Hematopoietic multipotent progenitor cell treated with erythropoietin and hydrocortisone succinate and interleukin-3 and kit ligand, for 15 days (in vitro differentiated cells): ENCODE data around the gene ACOXL.
"Not testable (repeated sequence)": the region's sequence is repeated elsewhere in the genome, so short reads cannot be mapped to it uniquely, and the experiment has no call there.

Experiments
- DNase-seq: peaks from one replicate; pipeline ENCODE4 v3.0.0-alpha.2; 2015; ENCODE audit warnings: low spot score

ACOXL gene

DNA sequence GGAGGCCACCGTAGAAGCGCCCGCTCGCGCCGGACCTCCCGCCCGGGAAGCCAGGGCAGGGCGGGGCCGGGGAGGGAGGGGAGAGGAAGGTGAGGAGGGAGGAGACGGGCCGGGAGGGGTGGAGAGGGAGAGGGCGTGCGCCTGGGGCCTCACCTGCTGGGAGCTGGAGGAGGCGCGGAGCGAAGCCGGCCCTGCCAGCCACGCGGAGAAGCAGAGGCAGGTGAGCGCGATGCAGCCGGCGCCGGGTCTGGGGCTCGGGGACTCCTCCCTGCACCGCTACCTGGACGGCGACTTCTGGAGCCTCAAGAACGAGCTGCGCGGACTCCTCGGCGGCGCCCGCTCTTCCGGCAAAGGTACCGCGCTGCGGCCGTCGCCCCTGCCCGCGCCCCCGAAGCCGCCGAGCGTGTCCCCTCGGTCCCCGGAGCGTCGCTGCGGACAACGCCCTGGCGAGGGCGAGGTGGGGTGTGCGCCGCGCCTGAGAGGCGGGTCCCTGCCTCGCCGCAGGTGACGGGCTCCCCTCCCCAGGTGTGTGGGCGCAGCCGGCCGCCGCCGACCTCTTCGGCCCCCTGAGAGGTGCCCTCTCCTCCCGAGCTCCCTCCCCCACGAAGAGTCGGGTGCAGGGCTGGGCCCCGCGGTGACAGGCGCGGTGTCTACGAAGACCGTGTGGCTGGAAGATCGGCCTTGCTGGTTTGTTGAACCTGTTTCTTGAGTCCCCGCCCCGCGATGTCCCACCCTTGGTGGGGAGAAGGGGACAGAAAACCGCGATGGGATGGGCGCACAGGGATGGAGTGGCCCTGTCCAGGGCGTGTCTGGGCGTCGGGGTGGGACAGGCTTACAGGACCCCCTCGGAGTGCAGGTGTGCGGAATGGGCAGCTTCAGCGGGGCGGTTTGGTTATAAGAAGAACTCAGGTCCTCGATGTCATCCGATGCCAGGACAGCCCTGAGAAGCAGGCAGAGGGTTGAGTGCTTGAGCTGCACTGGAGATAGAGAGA is at the start of gene ACOXL:
ACOXL (plus strand) TSS at position 152 of the 992 bp plus-strand sequence. CDS start 35,817 bp downstream, outside the sequence.
- no peak for DNase-seq

DNA sequence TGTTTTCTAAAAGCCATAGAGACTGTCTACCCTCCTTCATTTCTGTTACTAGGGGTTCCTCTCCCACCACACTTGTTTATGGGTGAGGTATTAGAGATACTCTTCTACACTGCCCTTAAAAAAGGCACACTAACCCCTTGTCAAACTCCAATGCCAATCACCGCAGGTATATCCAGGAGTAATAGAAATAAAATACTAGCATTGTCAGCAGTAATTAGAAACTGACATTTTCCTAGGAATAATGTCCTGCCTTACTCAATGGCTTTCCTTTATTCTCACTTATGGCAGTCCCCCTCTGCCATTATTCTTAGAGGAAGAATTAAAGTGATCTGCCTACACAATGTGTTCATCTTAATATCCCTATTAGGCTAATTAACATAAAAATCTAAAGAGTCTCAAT is 49.5 kb upstream of the ACOXL start:
- DNase-seq, result no peak

DNA sequence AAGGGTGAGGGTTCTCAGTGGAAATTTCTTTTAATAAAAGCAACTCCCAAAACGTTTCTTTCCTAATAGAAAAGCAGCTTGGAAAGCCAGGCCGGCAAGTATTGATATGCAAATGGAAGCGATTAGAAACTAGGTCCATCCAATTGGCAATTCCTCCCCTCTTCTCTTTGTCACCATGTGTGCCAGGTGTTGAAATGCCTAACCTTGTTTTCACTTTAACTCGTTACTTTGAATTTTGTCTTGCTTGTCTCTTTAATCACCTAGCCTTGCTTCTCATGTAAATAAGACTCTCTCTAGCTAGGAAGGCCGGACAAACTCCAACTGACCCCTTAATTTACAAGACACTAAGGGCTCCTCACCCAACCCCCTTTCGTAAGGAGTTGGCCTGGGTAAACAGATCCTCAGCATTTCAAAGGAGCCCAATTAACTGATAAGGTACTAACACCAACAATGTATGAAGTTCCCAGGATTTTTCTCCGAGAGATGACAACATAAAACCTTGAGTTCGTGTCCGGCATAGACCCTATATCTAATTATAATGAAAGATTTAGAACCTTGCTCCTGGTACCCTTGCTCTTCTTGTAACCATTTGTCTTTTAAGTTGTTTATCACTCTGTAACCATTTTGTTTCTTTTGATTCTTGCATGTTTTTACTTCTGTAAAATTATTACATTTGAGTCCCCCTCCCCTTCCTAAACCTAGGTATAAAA is 44.4 kb upstream of the ACOXL start:
- DNase-seq, result not testable (repeated sequence)

DNA sequence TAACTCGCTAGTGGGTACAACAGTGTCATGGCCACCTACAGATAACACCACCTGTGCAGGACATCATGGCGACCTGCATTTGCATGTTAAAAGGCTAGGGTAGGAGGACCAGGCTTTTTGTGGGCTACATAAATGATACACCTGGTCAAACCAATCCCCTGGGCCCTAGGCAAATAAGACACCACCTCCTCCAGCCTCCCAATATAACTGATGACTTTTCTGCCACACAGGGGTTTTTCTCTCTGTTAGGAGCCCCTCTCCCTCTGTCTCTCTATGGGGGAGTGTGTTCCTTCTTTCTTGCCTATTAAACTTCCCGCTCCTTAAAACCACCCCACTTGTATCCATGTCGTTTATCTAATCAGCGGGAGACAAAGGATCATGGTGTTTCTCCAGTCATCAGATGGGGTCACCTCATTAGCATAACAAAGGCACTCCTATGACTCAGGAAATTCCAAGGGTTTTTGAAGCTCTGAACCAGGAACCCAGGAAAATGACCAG is 43.7 kb upstream of the ACOXL start:
- no peak for DNase-seq

DNA sequence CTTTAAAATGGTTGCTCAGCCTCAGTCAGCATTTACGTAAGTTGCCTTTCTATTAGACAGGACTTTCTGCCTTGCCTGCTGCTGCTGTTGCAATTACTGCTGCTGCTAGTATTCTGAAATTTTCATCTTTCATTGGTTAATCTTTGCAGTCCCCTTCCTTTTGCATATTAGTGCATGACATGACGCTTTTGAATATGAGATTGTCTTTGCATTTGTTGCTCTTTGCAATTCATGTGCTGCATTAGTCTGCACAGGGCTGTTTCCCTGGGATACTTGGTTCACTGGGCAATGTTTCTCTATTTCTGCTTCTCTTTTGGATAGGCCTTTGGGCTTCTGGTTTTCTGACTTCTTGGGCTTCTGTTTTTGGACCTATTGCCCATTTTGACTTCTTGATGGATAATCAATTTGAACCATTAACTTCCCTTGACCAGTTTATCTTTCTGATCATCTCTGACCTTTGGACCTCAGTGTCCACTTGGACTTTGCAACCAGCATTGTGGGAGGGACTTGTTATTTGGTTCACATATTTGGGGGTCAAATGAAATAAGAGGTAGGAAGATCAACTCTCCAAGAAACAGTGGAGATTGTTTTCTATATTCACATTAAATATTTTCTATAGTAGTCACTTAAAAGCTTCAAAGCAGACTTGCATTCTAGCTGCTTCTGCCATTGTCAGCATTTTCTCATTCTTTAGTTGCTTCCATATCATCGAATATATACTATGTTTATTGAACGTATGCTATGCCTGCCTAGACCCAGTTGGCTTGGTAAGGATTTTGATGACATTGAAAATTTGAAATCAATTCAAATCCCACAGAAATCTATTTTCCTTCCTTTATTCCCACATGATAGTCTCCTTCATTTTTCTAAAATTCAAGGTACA is 42.0 kb upstream of the ACOXL start:
- DNase-seq, result no peak

DNA sequence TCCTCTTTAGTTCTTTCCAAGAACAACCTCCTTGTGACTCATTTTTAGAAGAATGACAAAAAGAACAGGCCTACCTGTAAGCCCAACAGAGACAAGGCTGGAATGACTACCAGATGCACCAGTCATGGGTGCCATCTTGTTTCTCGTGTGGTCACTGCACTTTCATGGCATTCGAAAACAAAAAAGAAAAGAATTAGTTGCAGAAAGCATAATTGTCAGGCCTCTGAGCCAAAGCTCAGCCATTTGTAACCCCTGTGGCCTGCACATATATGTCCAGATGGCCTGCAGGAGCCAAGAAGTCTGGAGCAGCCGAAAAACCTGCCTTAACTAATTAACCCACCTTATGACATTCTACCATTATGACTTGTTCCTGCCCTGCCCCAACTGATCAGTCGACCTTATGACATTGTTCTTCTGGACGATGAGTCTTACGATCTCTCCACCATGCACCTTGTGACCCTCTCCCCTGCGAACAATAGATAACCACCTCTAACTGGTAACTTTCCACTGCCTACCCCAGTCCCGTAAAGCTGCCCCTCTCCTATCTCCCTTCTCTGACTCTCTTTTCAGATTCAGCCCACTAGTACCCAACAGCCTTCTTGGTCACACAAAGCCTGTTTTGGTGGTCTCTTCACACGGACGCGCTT is 40.6 kb upstream of the ACOXL start:
- no peak for DNase-seq

DNA sequence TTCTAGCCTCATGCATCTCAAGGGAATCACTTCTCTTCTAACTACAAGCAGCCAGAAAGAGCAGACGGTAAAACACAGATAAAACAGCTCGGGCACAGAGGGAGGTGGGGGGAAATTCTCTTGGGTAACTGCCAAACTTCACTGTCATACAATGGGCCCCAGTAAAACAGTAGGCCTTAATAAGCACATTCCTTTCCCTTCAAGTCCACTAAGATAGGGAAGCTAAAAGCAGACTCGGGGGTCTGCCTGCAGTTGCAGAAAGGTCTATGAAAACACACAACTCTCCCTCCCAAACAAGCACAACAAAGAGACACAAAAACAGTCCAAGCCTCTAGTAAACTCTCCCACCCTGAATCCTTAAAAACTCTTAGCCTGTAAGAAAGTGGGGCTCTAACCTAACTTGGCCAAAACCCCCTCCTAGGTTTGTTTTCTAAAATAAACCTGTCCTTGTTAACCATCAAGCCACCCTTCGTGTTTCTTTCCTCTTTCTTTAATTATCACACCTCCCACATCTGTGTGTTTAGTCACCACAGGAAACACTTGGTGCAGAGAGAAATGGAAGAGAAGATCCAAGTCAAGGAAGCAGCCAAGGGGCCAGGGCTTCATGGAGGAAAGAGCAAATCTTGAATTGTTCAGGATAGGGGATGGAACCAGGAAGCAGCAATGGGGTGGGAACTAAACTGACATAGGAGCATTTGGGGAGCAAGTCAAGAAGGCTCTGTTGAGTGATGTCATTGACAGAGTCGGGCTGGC is 37.1 kb upstream of the ACOXL start:
- peak; percentile 28 for DNase-seq

DNA sequence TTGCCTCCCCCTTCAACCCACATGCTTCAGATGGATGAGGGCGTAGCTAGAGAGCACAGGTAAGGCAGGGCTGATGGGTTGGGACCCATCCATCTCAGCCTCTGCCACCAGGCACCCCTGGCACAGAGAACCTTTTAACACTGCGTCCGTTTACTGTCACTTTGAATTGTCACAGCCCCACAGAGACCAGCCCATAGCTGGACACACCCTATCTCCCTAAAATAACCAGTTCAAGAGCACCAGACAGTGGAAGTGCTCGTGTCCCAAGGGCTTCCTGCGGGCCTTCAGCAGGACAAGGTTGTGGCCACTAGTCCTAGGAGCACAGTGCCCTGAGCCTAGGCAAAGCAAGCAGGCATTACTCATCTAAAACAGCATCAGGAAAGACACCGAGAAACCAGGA is 34.1 kb upstream of the ACOXL start:
- not testable (repeated sequence) for DNase-seq

DNA sequence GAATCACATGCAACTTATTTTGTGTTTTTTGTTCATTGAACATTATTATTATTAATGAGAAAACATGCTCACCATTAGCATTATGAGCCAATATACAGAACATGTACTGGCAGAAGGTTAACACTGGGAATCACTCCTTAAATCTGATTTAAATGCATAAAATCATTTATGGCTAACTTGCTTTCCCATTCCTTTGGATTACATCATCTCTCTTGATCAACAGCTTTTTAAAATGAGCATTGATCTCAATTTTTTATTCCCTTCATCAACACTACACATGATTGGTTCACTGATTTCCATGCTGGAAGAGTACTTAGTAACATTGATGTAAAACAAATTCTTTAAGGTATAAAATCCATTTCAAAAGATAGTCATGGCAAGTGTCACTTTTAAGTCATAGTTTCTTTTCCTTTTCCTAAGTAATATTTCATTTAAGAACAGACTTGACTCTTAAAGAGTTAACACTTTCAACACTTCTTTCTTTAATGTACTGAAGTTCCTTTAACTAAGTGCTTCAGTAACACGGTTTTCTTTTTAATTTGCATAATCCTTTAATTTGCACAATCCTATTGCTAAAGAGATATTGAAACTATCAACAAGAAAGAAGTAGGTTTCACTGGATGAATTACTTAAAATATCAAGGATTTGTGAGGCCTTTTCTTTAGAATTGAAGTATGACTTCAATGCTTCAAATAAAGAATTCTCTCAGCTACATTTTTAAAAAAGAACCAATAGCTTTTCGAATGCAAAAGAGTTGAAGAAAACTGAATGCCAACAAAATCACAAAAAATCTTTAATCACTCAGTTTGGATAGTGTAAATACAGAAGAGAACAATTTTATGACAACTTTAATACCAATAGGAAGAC is 29.6 kb upstream of the ACOXL start:
- DNase-seq, result no peak

DNA sequence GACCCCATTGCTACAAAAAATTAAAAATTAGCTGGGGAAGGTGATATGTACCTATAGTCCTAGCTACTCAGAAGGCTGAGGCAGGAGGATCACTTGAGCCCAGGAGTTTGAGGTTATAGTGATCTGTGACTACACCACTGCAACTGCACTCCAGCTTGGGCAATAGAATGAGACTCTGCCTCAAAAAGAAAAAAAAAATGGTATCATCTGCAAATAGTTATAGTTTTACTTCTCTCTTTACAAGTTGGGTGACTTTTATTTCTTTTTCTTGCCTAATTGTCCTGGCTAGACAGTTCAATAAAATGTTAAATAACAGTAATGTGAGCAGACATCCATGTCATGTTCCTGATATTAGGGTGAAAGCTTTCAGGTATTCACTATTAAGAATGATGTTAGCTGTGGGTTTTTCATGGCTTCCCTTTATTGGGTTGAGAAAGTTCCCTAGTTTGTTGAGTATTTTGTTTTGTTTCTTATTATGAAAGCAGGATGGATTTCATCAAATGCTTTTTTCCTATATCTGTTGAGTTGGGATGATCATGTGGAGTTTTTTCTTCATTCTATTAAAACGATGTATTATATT is 24.9 kb upstream of the ACOXL start:
- DNase-seq, result no peak

DNA sequence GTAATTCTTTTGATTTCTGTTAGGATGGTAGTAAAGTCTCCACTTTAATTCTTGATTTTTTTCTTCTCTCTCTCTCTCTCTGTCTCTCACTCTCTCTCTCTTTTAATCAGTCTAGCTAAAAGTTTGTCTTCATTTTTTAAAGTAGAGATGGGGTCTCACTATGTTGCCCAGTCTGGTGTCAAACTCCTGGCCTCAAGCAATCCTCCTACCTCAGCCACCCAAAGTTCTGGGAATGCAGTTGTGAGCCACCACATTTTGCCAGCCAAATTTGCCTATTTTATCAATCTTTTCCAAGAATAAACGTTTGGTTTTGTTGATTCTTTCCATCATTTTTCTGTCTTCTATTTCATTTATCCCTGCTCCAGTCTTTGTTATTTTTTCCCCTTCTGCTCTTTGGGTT is 23.9 kb upstream of the ACOXL start:
- no peak for DNase-seq

DNA sequence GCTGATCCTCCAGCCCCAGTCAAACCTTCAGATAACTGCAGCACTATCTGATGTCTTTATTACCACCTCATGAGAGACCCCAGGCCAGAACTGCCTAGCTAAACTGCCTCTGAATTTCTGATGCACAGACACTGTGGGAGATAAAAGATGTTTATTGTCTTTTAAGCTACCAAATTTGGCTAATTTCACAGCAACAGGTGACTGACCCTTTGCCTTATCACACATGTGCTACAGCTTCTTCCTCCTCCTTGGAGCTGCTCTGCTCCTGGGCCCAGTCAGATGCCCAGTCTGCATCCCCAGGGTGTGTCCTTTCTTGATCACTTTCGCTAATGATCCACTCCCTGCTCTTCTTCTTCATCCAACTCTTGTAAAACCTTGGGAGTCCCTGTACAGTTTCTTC is 19.6 kb upstream of the ACOXL start:
- DNase-seq, result no peak

DNA sequence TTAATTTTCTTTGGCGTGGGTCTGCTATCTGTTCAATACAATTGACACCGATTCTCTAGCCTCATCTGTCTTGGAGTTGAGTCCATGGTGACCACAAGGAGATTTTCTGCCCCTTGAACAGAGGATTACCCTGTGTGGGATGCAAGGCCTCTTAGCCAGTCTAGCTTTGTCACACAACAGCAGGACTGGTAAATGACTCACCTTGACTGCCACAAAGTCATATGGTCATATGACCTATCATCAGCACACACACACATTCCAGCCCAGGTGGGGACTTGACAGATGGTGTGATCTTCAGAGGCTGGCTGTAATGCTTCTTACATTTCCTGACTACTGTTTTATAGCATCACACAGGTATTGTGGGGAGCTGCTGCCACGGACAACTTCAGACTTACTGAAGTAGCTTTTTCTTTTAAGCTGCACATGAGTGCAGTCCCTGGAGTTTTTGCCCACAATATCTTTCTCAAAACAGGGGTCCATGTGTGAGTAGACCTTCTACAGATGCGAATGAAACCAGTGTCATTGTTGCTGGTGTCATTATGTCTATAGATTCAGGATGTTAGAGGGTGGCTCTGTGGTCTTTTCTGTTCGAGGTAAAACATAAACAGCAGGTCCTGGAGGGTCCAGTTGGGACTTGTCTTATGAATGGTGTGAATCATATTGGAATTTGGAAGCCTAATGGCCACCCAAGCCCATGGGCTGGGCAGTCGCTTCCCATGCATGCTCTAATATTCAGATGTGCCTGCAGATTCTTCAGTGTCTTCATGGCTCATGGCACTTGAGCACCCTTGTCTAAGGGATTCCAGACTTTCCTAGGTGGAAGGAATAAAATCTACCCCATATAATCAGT is 18.6 kb upstream of the ACOXL start:
- no peak for DNase-seq

DNA sequence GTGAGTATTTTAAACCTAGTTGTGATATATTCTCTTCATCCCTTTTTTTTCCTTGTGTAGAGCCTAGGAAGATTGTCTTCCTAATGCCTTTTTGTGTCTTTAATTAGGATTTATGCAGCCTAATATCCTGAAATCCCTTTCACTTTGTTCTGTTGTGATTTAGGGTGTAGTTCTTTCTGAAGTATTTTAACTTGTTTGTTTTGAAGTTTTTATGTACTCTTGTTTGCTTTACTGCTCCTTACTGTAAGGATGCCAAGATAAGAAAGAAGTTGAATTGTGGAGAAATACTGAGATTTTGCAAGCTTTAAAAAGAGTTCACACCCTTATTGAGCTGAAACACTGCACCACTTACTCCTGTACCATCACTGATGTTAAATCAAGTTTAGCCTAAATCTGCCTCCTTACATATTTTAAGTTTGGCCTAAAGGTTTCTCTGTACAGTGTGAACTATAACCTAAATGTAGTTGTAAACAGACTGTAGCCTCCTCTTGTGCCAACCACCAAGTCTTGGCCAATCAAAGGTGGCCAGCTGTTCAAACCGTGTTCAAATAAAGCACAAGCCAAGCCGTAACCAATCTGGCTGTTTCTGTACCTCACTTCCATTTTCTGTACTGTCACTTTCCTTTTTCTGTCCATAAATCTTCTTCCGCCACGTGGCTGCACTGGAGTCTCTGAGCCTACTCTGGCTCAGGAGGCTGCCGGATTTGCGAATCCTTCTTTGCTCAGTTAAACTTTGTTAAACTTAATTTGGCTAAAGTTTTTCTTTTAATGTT is 17.7 kb upstream of the ACOXL start:
- DNase-seq, result no peak

DNA sequence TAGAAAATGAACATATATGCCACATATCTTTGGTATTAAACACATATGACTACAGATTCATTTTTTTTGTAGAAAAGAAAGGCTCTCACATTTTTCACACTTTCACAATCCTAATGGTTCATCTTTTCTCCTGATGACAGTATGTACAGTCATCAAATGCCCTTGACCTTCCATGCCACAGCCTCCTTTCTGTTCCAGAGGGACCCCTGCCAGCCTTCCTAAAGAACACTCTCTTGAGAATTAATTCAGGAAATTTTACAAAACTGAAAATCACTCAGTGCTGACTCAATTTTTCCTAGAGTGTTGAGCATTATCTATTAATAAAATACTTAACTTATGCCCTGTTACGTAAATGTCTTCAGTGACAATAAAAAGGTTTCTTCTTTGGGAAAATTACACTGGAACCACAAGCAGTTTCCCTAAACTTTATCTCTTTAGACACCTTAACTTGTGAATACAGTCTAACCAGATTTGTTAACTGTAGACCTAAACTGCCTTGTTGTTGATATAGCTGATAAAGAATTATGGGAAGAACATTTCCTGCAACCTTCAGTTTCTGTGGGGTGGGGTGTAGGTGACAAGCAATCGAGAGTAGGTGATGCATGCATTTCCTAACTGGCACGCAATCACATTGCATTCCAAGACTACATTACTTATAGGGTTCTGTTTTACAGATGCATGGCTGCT is 15.3 kb upstream of the ACOXL start:
- no peak for DNase-seq

DNA sequence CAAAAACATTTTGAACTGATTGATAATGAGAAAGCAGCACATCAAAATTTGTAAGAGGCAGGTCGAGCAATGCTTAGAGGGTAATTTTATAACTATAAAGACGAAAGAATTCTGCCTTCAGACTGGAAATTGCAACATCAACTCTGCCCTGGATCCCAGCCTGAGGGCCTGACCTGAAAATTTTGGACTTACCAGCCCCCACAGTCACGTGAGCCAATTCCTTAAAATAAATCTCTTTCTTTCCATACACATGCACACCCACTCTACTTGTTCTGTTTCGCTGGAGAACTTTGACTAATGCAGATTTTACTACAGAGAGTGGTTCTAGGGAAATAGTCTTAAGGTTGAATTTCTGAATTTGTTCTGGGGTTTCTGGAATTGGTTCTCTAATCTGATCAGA is 14.6 kb upstream of the ACOXL start:
- no peak for DNase-seq

DNA sequence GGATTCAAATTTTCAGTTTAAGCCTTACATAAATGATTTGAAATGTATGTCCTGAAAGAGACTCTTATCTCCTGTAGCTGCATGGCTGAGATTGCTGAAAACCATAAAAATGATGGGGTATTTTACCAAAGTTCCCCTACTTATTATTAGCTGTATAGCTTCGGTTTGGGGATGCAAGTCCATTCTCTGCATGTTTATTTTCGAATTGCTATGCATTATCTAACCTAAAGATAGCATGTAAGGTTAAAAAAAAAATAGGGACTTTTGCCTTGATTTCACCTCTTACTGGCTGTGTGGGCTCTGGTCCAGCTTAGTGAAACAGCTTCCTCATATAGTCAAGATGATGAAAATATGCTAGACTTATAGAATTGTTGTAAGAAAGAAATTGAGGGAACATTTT is 14.0 kb upstream of the ACOXL start:
- no peak for DNase-seq
